DMS153 treated with DMSO at 0.1 percent for 48 hours (cell line): ENCODE results near the gene DMRTC2.
A peak's percentile ranks its signal among the peaks of the same experiment; 100 is the strongest.

Experiments used
- DNase-seq: peaks from one replicate; lab custom pipeline; 2025; ENCODE audit not compliant: unreplicated experiment; lab: John Stamatoyannopoulos, UW

DMRTC2 gene

DNA sequence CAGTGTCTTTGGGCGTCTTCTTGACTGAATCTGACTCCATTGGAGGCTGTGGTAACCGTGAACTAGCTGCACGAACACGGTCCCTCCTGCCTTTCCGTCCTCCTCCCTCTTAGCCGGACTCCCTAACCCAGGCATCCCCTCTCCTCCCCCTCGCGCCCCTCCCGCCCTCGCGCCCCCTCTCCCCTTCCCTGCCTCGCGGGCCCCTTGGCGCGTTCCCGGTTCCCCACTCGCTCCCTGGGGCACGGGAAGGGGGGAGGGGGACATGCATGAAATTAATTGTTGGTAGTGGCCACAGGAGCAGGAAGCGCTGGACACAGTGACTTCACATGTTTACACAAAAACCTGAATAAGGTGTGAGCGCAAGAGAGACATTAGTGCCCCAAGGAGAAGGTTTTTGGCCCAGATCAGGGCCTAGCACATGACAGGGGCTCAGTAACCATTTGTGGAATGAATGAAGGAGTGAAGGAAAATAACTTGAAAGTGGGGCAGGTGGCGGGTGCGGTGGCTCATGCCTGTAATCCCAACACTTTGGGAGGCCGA lies 279 bp downstream of the DMRTC2 start:
- no peak for DNase-seq

DNA sequence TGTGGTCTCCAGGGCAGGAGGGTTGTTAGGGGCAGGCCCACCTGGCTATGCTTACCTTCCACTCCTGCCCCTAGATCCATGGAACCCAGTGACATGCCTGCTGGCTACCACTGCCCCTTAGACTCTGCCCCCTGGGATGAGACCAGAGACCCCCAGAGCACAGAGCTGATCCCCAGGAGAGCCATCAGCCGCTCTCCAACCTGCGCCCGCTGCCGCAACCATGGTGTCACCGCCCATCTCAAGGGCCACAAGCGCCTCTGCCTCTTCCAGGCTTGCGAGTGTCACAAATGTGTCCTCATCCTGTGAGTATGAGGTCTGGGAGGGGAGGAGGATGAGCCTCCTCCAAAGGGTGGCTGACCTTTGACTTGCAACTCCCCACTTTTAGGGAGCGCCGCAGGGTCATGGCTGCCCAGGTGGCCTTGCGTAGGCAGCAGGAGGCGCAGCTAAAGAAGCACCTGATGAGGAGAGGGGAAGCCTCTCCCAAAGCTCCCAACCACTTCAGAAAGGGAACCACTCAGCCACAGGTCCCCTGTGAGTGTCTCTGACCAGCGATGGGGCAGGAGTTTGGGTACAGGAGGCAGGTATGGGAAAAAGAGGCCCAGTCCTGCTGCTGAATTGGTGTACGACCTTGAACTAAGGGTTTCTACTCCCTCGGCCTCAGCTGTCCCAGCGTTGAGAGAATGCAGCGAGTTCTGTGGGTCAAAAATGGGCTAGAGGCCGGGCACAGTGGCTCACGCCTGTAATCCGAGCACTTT lies 2.7 kb downstream of the DMRTC2 start:
- DNase-seq, result no peak

DNA sequence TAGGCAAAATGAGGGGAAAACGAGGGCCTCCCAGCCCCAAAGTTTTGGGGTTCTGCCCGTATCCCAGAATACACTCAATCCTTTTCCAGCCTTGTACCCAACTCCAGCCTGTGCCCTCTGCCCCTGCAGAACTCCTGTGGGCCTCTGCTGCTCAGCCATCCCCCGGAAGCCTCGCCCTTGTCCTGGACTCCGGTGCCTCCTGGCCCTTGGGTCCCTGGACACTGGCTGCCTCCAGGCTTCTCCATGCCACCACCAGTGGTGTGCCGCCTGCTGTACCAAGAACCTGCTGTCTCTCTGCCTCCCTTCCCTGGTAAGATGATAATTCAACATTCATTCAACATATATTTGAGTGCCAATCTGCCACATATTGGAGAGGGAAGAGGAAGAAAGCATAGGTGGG lies 3.8 kb downstream of the DMRTC2 start:
- DNase-seq, result no peak

DNA sequence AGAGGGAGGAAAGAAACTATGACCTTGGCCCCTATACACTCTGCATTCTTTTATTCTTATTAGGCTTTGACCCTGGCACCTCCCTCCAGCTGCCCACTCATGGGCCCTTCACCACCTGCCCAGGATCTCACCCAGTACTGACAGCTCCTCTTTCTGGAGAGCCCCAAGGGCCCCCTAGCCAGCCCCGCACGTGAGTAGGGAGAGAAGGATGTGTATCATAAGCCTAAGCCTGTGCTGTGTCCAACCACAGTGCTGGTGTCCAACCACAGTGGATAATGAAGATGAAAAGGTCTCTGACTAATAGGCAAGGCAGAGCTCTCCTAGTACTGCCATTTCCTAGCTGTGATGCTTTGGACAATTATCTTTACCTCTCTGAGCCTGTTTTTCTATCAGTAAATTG lies 4.2 kb downstream of the DMRTC2 start:
- DNase-seq, result no peak

DNA sequence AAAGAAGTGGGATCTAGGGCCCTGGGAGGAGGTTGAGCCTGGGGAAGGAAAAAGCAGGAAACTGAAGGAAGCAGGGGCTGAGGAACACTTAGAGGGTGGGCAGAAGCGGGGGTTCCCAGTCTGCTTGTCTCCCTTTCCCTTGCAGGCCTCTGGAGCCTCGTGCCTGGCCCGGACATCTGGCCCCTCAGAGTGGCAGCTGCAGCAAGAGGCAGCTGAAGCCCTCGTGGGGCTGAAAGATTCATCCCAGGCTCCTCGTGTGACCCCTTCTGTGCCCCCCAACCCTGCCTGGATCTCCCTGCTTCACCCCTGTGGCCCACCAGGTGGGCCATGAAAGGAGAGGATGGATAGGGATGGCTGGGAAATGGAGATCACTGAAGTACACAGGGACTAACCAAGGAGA lies 5.5 kb downstream of the DMRTC2 start:
- no peak for DNase-seq

DNA sequence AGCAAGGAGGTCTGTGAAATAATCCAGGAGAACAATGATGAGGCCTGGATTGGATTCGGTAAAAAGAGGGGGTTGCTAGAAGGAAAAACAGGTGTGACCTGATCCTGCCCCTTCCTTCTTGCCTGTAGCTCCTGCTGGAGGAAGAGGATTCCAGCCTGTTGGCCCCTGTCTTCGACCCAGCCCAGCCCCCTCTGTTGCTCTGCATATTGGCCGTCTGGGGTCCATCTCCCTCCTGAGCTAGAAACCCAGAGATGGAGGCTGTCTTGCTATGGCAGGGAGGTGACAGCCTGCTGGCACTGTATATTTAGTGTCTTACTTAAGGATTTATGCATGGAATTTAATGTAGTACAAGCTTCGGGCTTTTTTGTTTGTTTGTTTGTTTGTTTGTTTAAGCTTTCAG lies 6.6 kb downstream of the DMRTC2 start:
- no peak for DNase-seq

DNA sequence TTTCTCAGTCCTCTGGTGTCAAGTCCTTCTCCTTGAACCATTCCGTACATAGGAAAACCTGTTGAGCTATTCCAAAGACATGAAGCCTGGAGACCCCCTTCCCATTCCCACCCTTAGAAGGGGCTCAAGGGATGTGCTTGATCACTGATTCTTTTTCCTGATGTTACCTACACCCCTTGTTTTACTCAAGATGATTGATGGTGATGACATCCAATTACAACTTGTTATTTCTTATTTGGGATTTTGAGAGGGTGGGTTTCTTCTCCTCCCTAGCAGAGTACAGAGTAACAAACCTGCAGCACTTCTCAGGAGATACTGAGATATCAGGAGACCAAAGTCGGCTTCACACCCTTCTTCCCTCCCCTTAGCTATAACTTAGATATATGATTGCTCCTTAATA lies 8.5 kb downstream of the DMRTC2 start:
- no peak for DNase-seq

DNA sequence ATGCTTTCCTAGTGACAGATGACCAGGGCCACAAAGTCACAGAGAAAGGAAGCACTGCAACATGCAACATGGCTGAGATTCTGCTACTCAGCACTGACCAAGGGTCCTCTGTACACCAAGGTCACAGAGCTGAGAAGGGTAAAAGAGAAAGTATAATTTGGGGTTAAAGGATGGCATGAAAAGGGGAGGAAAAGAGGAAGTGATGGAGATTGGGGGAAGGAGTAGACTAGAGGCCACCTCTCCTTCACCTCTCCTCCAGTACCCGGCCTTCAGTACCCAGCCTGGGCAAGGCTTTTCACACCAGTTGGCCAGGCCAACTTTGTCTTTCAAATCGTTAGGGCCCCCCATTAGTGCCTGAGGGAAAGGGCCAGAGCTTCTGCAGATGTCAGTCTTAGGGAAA lies 8.9 kb downstream of the DMRTC2 start:
- DNase-seq, result no peak

DNA sequence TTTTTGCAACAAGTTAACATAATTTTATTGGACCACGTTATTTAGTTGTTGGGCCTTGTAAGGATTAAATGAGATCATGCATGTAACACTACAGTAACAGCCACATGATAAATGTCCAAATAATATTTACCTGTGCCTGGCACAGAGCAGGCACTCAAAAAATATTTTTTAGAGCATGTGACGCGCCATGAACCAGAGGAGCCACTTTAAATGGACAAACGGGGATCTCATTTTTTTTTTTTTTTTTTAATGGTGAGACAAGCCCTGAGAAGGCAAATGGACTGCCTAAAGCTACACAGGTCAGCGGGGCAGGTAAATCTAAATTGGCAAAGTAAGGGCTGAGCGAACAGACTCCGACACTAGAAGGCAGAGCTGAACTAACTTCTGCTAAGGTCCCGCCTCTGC lies 14.4 kb downstream of the DMRTC2 start:
- DNase-seq, result no peak

DNA sequence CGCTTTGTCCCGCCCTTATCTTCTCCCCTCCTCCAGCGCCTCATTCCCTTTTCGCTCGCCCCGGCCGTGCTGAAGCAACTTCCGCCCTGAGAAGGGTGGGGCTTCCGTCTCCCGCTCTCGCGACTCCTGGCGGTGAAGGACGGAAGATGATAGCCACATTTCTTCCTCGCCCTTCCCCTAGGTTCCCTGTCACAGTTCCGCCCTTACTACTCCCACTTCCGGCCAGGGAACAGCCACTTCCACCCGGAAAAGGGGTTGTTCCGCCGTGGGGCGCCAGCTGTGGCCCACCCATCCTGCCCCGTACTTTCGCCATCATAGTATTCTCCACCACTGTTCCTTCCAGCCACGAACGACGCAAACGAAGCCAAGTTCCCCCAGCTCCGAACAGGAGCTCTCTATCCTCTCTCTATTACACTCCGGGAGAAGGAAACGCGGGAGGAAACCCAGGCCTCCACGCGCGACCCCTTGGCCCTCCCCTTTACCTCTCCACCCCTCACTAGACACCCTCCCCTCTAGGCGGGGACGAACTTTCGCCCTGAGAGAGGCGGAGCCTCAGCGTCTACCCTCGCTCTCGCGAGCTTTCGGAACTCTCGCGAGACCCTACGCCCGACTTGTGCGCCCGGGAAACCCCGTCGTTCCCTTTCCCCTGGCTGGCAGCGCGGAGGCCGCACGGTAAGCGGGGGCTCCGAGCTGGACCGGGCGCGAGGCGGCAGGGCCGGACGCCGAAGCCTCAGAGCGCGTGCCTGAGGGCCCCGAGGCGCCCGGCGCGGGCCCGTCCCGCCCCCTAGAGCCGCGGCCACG lies 15.0 kb downstream of the DMRTC2 start, which contains the start of gene RPS19:
Gene RPS19, plus strand, starts transcription at position 638 of the 801 bp plus-strand sequence. CDS start 520 bp downstream, outside the sequence.
- peak; percentile 95 for DNase-seq

DNA sequence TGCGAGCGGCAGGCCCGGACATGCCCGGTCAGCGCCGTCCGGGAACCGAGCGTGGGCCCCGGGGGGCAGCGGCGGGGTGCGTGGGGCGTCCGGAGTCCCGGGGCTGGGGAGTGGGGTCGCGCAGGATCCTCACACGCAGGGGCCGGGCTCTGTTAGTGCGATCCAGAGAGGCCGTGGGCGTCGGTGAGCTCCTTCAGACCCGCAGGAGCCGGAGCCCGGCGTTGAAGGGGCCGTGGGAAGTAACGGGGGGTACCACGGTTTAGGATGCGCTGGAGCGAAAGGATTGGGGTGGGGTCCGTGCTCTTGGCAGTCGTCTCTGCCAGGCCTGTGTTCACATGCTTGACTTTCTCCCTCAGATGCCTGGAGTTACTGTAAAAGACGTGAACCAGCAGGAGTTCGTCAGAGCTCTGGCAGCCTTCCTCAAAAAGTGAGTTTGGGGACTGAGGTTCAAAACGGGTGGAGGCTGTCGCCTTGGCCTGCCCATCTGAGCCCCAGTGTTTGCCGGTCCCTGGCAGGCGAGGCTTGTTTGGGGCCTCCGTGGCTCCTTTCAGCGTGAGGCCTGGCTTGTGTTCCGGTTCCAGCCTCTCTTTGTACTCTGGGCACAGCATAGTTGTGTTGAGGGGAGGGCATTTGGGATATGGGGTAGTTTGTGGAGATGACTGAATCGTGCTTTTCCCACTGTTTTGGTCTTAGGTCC lies 15.7 kb downstream of the DMRTC2 start:
- no peak for DNase-seq

DNA sequence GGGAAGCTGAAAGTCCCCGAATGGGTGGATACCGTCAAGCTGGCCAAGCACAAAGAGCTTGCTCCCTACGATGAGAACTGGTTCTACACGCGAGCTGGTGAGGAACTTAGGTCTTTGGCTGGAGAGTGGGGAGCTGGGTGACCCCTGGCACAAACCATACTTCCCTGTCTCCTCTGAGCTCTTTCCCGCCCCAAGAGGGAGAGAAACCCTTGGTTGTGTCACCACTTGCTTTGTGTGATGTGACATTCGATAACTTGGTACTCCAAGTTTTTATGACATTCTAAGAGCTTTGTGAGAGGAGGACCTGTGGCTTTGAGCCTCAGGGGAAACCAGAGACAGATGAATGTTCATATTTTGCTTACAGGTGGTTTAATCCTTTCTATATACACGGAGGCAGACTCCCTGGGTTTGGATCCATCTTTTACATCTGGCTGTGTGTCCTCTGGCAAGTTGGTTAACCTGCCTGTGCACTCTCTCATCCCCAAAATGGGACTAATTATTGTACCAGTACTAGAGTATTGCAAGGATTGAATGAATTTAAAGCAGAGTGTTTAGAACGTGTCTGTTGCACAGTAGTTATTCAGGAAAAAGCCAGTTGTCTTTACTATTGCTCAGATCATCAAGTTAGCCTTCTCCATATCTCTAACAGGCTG lies 16.4 kb downstream of the DMRTC2 start:
- no peak for DNase-seq

DNA sequence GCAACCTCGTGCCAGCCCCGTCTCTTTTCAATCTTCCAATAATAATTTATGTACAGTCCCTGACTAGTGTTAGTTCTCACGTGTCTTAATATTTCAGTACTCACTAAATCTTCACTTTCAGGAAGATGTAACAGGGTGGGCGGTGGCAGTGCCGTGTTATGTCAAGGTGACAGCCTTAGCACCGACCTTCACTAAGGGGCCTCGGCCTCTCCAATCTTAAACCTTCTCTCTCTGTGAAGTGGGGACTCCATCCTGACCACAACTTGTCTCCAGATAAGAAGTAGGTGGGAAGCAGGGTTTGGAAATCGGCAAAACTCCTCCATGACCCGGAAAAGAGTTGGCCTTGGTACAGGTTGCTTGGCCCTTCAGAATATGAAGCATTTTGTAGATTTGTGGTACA lies 17.0 kb downstream of the DMRTC2 start:
- DNase-seq, result no peak

DNA sequence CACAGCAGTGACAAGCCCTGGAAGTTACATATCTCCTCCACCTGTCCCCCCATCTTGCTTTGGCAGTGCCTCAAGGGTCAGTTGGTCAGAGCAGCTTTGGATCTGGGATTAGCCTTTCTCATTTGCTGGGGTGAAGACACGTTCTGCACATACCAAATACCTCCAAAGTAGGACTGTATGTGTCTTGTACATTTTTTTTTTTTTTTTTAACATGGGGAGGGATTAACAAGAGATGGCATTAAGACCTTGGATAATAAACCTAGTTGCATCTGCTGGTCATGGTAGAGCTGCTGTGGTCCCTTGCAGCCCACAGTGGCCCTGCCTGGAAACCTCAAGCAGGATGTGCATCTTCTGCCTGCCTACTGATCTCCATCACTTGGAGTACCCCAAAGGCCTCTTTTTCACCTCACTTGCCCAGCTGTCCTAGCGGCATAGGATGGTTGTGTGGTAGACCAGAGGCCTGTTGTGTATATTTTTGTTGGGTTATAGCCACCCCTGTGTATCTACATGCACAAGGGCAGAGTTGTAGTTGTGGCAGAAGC lies 17.7 kb downstream of the DMRTC2 start:
- DNase-seq, result no peak

DNA sequence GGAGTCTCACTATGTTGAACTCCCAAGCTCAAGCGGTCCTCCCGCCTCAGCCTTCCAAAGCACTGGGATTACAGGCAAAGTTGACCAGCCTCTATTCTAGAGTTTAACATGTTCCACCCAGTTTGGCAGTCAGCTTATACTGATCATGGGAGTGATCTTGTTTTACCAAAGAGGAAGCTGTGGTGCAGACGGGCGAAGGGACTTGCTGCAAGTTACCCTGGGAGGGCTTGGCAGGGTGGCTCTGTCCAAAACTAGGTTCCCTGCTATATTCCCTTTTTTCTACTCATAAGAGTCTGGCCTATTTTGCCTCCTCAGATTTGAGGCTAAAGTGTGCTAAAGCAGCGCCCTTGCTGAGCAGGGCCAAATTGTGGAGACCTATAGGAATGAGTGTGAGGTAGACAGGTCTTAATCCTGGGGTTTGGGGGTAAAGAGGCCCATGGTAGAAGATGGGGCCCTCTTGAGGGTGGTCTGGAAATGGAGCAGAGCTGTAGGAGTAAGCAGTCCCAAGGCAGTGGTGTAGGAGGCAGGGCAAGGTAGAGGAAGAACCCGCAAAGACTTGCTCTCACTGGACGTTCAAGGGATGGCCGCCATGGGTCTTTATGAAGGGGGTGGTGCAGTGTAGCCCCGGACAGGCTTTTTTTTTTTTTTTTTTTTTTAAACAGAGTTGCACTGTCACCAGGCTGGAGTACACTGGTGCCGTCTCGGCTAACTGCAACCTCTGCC lies 18.5 kb downstream of the DMRTC2 start:
- no peak for DNase-seq

DNA sequence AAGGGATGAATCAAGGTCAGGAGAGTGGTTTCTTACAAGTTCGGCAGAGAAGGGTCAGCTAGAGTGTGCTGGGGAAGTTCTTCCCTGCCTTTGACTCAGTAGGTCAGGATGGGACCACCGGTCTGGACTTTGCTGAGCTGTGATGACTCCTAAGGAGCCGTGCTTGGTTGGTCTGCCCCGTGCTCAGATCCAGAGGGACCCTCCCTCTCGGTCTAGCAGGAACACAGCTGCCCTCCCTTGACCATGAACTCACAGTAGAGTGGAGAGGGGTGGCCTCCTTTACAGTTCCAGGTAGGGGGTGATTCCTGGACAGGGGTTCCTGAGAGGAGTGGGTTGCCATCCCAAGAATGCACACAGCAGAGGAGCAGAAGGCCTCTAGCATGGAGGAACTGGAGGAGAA lies 19.5 kb downstream of the DMRTC2 start:
- DNase-seq, result no peak

DNA sequence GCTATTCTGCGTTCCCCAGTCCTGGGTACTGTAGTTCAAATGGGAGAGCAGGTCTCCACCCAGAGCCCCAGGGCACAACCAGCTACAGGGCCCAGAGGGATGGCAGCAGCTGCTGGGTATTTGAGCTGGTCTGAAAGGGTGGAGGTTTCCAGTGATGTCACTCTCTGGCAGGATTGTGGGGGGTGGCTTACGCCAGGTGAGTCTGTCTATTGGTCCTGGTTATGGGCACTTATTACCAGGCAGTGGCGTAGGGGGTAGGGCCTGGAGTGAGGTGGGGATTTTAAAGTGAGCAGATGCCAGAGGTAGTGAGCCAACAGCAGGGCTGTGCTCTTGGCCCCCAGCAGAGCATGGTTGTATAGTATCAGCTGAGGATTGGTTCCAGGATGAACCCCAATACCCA lies 21.4 kb downstream of the DMRTC2 start:
- DNase-seq, result no peak

DNA sequence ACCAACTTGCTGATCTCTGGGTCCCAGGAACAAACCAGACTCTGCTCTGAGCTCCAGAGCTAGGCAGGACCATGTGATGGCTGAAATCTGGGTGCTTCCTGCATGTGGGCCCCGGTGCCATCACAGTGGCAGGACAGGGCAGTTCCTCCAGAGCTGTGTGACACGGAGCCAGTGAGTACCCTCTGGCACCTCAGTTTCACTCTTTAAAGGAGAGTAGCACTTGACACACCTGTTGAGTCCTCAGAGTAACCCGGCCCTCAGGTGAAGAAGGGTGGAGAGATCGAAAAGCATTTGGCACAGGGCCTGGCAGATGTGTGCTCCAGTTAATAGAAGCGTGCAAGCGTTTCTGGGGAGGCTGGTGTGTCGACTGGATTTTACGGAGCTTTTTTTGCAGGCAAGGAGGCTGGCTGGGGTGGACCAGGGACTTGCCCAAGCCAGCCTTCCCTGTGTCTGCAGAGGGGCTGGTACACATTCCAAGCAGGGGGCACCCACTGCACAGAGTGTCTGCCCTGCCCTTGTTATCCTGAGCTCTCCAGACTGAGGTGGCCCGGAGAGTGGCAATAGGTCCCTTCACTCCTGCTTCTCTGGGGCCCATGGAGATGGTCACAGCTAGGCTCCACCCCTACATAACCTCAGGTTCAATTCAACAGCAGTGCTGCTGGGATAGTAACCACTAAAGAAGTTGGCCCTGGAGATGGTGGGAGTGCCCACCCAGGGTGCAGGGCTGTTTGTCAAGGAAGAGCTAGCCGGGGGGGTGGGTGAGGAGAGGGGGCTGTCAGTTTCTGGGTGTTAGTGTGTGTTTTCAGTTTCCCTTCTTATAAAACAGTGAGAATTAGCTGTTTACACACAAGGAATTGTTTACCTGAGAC lies 23.5 kb downstream of the DMRTC2 start:
- DNase-seq, result no peak

DNA sequence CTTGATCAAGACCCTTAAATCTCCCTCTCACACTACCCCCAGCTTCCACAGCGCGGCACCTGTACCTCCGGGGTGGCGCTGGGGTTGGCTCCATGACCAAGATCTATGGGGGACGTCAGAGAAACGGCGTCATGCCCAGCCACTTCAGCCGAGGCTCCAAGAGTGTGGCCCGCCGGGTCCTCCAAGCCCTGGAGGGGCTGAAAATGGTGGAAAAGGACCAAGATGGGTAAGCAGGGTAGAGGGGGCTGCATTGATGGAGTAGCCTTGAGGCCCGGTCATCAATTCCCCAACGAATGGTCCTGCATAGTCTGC lies 24.1 kb downstream of the DMRTC2 start:
- no peak for DNase-seq
